SK-N-SH (cell line): ENCODE measurements around the gene RAC3. TPM values are rescaled to one million over a fixed set of nuclear protein-coding genes. Genes with fewer than 3 reads are reported as not detected.

Experiments
- CTCF ChIA-PET: fragments of 300-600, 350-600 bp; formaldehyde crosslinking; extraction: SDS; loops from one replicate; lab custom pipeline; 2021; lab: Yijun Ruan, JAX
- POLR2A ChIA-PET: fragments of 350-600 bp; sonication (Branson Sonifier 250); formaldehyde crosslinking; extraction: SDS; loops from one replicate; lab custom pipeline; 2020; ENCODE audit warnings: antibody characterized with exemption, inconsistent platforms; lab: Yijun Ruan, JAX
- DNase-seq: peaks from one replicate; pipeline ENCODE4 v3.0.0; 2012
- H2AFZ ChIP-seq: fragments of 200-600 bp; sonication (generic); 2 replicates; pipeline ENCODE4 v1.8.1; 2016; ENCODE audit warnings: antibody characterized with exemption, mild to moderate bottlenecking, low read depth
- H3F3A ChIP-seq: fragments of 200-600 bp; sonication (generic); replicated peaks from 2 replicates; pipeline ENCODE3; 2016; ENCODE audit warnings: antibody characterized with exemption, mild to moderate bottlenecking; ENCODE audit not compliant: insufficient read depth
- H3K27ac ChIP-seq, 2 experiments: fragments of 200-500 bp in 1 of 2; fragments of 200-600 bp in 1 of 2; sonication (Bioruptor generic) in 1 of 2; sonication (generic), shearing (Covaris generic) in 1 of 2; 2 replicates each; pipeline versions ENCODE4 v1.5.1 to v1.6.1; 2014 to 2016; ENCODE audit warnings: low read depth in 2 of 2, inconsistent platforms in 1 of 2, low read length in 1 of 2, mild to moderate bottlenecking in 1 of 2, mixed read lengths in 1 of 2
- H3K27me3 ChIP-seq: fragments of 200-600 bp; sonication (generic), shearing (Covaris generic); 2 replicates; pipeline ENCODE4 v1.6.1; 2016; ENCODE audit warnings: mixed run types; ENCODE audit not compliant: insufficient read depth
- H3K36me3 ChIP-seq, 2 experiments: fragments of 200-500 bp in 1 of 2; fragments of 200-600 bp in 1 of 2; sonication (Bioruptor generic) in 1 of 2; sonication (generic) in 1 of 2; replicated peaks in 1 of 2; 2 replicates each; pipeline versions ENCODE3 to v1.5.1; 2014 to 2016; ENCODE audit warnings: low read length in 1 of 2, mild to moderate bottlenecking in 1 of 2; ENCODE audit not compliant: insufficient read depth in 2 of 2, control insufficient read depth in 1 of 2
- H3K4me1 ChIP-seq, 2 experiments: fragments of 200-500 bp in 1 of 2; fragments of 200-600 bp in 1 of 2; sonication (Bioruptor generic) in 1 of 2; sonication (generic), shearing (Covaris generic) in 1 of 2; 2 replicates each; pipeline versions ENCODE4 v1.5.1 to v1.6.1; 2014 to 2016; ENCODE audit warnings: low read depth in 1 of 2, low read length in 1 of 2, mixed run types in 1 of 2; ENCODE audit not compliant: insufficient read depth in 2 of 2, control insufficient read depth in 1 of 2
- H3K4me2 ChIP-seq: fragments of 200-600 bp; sonication (generic), shearing (Covaris generic); 2 replicates; pipeline ENCODE4 v1.6.1; 2017; ENCODE audit warnings: mixed run types
- H3K4me3 ChIP-seq, 2 experiments: fragments of 200-500 bp in 1 of 2; fragments of 200-600 bp in 1 of 2; sonication (Bioruptor generic) in 1 of 2; sonication (generic), shearing (Covaris generic) in 1 of 2; 2 replicates each; pipeline versions ENCODE4 v1.5.1 to v1.8.1; 2014 to 2016; ENCODE audit warnings: low read depth in 2 of 2, inconsistent platforms in 1 of 2, low read length in 1 of 2, mild to moderate bottlenecking in 1 of 2, mixed read lengths in 1 of 2, moderate library complexity in 1 of 2
- H3K79me2 ChIP-seq: fragments of 200-600 bp; sonication (generic); 2 replicates; pipeline ENCODE4 v1.8.1; 2017; ENCODE audit warnings: mild to moderate bottlenecking; ENCODE audit not compliant: insufficient read depth
- H3K9ac ChIP-seq: fragments of 200-600 bp; sonication (generic); 2 replicates; pipeline ENCODE4 v1.6.1; 2017; ENCODE audit warnings: mixed run types
- H3K9me2 ChIP-seq: fragments of 200-600 bp; sonication (generic); 2 replicates; pipeline ENCODE4 v1.6.1; 2017; ENCODE audit warnings: mixed run types
- H3K9me3 ChIP-seq: fragments of 200-600 bp; sonication (generic); 2 replicates; pipeline ENCODE4 v1.6.1; 2017; ENCODE audit warnings: mixed run types, mild to moderate bottlenecking, moderate library complexity
- H4K20me1 ChIP-seq: fragments of 200-600 bp; sonication (generic); 2 replicates; pipeline ENCODE4 v1.6.1; 2017; ENCODE audit warnings: mild to moderate bottlenecking, mixed run types; ENCODE audit not compliant: insufficient read depth
- CHD2 ChIP-seq: fragments of 150-350 bp; IDR thresholded peaks from 2 replicates; pipeline ENCODE4 v1.6.1; 2018; ENCODE audit warnings: low read length; ENCODE audit not compliant: partially characterized antibody
- EP300 ChIP-seq, 2 experiments: IDR thresholded peaks; 2 replicates each; pipeline versions ENCODE4 v1.4.0 to v1.6.1; 2012; ENCODE audit warnings: borderline replicate concordance in 1 of 2, low read depth in 1 of 2, low read length in 1 of 2
- FOSL2 ChIP-seq: IDR thresholded peaks from 2 replicates; pipeline ENCODE4 v1.4.0; 2012; ENCODE audit warnings: low read depth, mild to moderate bottlenecking, moderate library complexity, borderline replicate concordance
- FOXJ3 ChIP-seq: sonication (generic); formaldehyde crosslinking; IDR thresholded peaks from 2 replicates; pipeline ENCODE4 v1.5.1; 2020; ENCODE audit warnings: mild to moderate bottlenecking, missing genetic modification reagents
- FOXM1 ChIP-seq: IDR thresholded peaks from 2 replicates; pipeline ENCODE4 v1.4.0; 2012; ENCODE audit warnings: low read depth, mild to moderate bottlenecking
- GATA2 ChIP-seq: sonication (generic); formaldehyde crosslinking; IDR thresholded peaks from 2 replicates; pipeline ENCODE4 v1.5.0; 2020; ENCODE audit warnings: mild to moderate bottlenecking, missing genetic modification reagents
- JUND ChIP-seq: IDR thresholded peaks from 2 replicates; pipeline ENCODE4 v1.4.0; 2012
- MEF2A ChIP-seq: IDR thresholded peaks from 2 replicates; pipeline ENCODE4 v1.4.0; 2012; ENCODE audit warnings: low read depth, borderline replicate concordance
- MXI1 ChIP-seq: IDR thresholded peaks from 2 replicates; pipeline ENCODE4 v1.6.1; 2012; ENCODE audit warnings: mild to moderate bottlenecking, low read depth, low read length, improper control_type of control experiment
- PBX3 ChIP-seq: IDR thresholded peaks from 2 replicates; pipeline ENCODE4; 2012
- POLR2AphosphoS5 ChIP-seq: IDR thresholded peaks from 2 replicates; pipeline ENCODE4 v1.6.1; 2012; ENCODE audit warnings: low read depth, low read length
- RAD21 ChIP-seq: IDR thresholded peaks from 2 replicates; pipeline ENCODE4 v1.6.1; 2012; ENCODE audit warnings: mild to moderate bottlenecking, low read length
- RFX5 ChIP-seq: IDR thresholded peaks from 2 replicates; pipeline ENCODE4 v1.6.1; 2012; ENCODE audit warnings: mild to moderate bottlenecking, improper control_type of control experiment, low read length
- RXRA ChIP-seq: IDR thresholded peaks from 2 replicates; pipeline ENCODE4 v1.4.0; 2012; ENCODE audit warnings: low read depth, mild to moderate bottlenecking, borderline replicate concordance
- SIN3A ChIP-seq: IDR thresholded peaks from 2 replicates; pipeline ENCODE4 v1.6.1; 2012; ENCODE audit warnings: low read depth, mild to moderate bottlenecking, low read length, moderate library complexity, borderline replicate concordance
- YY1 ChIP-seq: IDR thresholded peaks from 2 replicates; pipeline ENCODE4 v1.4.0; 2012; ENCODE audit warnings: low read depth, mild to moderate bottlenecking
- ZBTB33 ChIP-seq: IDR thresholded peaks from 2 replicates; pipeline ENCODE4 v1.4.0; 2012; ENCODE audit warnings: low read depth, borderline replicate concordance
- WGBS: methylation state at CpG from one replicate; pipeline ENCODE4 v1.1.6; 2017; ENCODE audit warnings: low lambda C conversion rate; 5-methylcytosine and 5-hydroxymethylcytosine counted together
- polyA plus RNA-seq, 3 experiments: library from polyadenylated mRNA; depleted of rRNA; stranded (reverse); fragments of >200 nt; gene quantifications; 2 replicates each; pipeline ENCODE4 v1.2.3, GENCODE V29; 2012
- TF ChIP-seq, protein P1 (sequence below): fragments of 150-350 bp; IDR thresholded peaks from 2 replicates; pipeline ENCODE4 v1.6.1; 2016; ENCODE audit warnings: mild to moderate bottlenecking, low read depth, low read length

The RAC3 gene
- polyA plus RNA-seq, 1 of the 3 experiments (the other 2 are of a cell fraction) = 83.6 TPM

- no peak for TF ChIP-seq POLR2AphosphoS5
- TF ChIP-seq, protein P1, sequence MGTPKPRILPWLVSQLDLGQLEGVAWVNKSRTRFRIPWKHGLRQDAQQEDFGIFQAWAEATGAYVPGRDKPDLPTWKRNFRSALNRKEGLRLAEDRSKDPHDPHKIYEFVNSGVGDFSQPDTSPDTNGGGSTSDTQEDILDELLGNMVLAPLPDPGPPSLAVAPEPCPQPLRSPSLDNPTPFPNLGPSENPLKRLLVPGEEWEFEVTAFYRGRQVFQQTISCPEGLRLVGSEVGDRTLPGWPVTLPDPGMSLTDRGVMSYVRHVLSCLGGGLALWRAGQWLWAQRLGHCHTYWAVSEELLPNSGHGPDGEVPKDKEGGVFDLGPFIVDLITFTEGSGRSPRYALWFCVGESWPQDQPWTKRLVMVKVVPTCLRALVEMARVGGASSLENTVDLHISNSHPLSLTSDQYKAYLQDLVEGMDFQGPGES = no peak
- no peak for TF ChIP-seq FOSL2
- TF ChIP-seq ZBTB33 = no peak
- no peak for TF ChIP-seq RXRA
- no peak for TF ChIP-seq GATA2 (CRISPR knock-in tag)
- no peak for TF ChIP-seq RAD21
- no peak for TF ChIP-seq MEF2A
- no peak for TF ChIP-seq EP300 (IDR thresholded peaks at IDR 0.05; ENCODE audit: borderline replicate concordance in 1 of 2, low read depth in 1 of 2, low read length in 1 of 2)
- TF ChIP-seq MXI1 = no peak
- no peak for TF ChIP-seq CHD2
- Histone ChIP-seq H3K27ac (no peak overlapping the region), H4K20me1 (peaks cover 4% of the 10 kb centered on the region; the same call in 1 of the 2 replicates), H3K4me2 (no peak overlapping the region), H2AFZ (no peak overlapping the region), H3F3A (peaks cover 20% of the 10 kb centered on the region), H3K36me3 (peaks cover 5 to 9% of the 10 kb centered on the region in 2 experiments), H3K27me3 (no peaks in the 10 kb centered on the region), H3K9me3 (no peaks in the 10 kb centered on the region), H3K79me2 (peaks cover 5% of the 10 kb centered on the region; the same call in 1 of the 2 replicates), H3K4me3 (no peak overlapping the region), H3K9me2 (no peaks in the 10 kb centered on the region), H3K4me1 (peaks cover 5 to 29% of the 10 kb centered on the region in 2 experiments; a peak in 2 of 4 replicates), H3K9ac (no peak overlapping the region)
- ChIA-PET POLR2A (interaction anchor here (1.2 to 1.4 kb wide), 2 partner anchors 9 to 206 kb away, joined by 3 read pairs; partner anchors contain the start of gene DCXR), CTCF (interaction anchor here (1.3 to 35.7 kb wide), 22 partner anchors 8 to 207 kb away, joined by 3 to 1216 read pairs (median 16); partner anchors contain the start of genes ASPSCR1, CENPX, DCXR and DUS1L)
- no peak for DNase-seq
- WGBS = 97% methylated on average over 9 of the region's 9 CpGs
Observed at GRCh38 chr17:82028966-82029365, 2.5 kb upstream of the RAC3 start.

DNA sequence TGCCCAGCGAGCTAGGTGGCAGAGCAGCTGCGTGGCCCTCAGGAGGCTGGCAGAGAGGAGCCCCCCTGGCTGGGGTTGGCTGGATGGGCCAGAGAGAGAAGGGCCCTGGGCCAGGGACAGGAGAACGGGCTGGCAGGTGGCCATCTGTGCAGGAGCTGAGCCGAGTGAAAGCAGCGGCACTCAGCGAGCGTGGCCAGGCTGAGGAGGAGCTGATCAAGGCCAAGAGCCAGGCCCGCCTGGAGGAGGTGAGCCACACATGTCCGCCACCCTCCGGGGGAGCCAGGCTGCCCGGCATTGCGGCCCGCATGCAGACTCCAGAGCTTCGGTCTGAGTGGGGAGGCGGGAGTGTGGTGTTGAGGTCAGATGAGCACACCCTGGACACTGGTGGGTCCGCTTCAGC lies 2.1 kb upstream of the RAC3 start:
- H3K4me2 ChIP-seq = no peak overlapping the region
- peaks cover 4% of the 10 kb centered on the region; the same call in 1 of the 2 replicates for H4K20me1 ChIP-seq
- no peaks in the 10 kb centered on the region for H3K9me3 ChIP-seq
- no peaks in the 10 kb centered on the region for H3K9me2 ChIP-seq
- peaks cover 5 to 9% of the 10 kb centered on the region in 2 experiments for H3K36me3 ChIP-seq
- ChIA-PET CTCF (interaction anchor here (0.9 to 35.7 kb wide), 39 partner anchors 9 to 658 kb away, joined by 3 to 1216 read pairs (median 12); partner anchors contain the start of genes ASPSCR1, CCDC57, CENPX and DCXR), POLR2A (interaction anchor here (0.6 to 3.4 kb wide), 6 partner anchors 8 to 247 kb away, joined by 3 to 14 read pairs (median 3); partner anchors contain the start of gene DCXR)
- H3K79me2 ChIP-seq = peaks cover under 1% of the 10 kb centered on the region; the same call in 1 of the 2 replicates
- H3K27ac ChIP-seq = no peak overlapping the region
- peaks cover 20% of the 10 kb centered on the region for H3F3A ChIP-seq
- H2AFZ ChIP-seq = no peak overlapping the region
- peaks cover under 1 to 24% of the 10 kb centered on the region in 2 experiments; a peak in 2 of 4 replicates for H3K4me1 ChIP-seq
- H3K27me3 ChIP-seq = no peaks in the 10 kb centered on the region
- H3K9ac ChIP-seq = no peak overlapping the region
- no peak overlapping the region for H3K4me3 ChIP-seq
- no peak for DNase-seq
- 94% methylated on average over 14 of the region's 16 CpGs for WGBS
- no peak for TF ChIP-seq RFX5
- TF ChIP-seq ZBTB33 = no peak
- no peak for TF ChIP-seq YY1
- TF ChIP-seq, protein P1 = no peak
- TF ChIP-seq POLR2AphosphoS5 = no peak
- no peak for TF ChIP-seq FOXM1
- TF ChIP-seq SIN3A = no peak
- TF ChIP-seq RAD21 = no peak
- TF ChIP-seq MXI1 = no peak
- TF ChIP-seq FOXJ3 (CRISPR knock-in tag) = no peak
- no peak for TF ChIP-seq PBX3
- TF ChIP-seq FOSL2 = no peak
- no peak for TF ChIP-seq EP300 (IDR thresholded peaks at IDR 0.05; ENCODE audit: borderline replicate concordance in 1 of 2, low read depth in 1 of 2, low read length in 1 of 2)
- TF ChIP-seq JUND = no peak
